ENCODE measurements around the gene RNF227.

Gene RNF227

GRCh38 chr17:7950578-7950977 lies 34.5 kb upstream of the RNF227 start:
- no peak for TF ChIP-seq CTCF (IDR thresholded peaks at IDR 0.05)

- no peak for TF ChIP-seq CTCF (IDR thresholded peaks at IDR 0.05)
Measured at GRCh38 chr17:7947651-7948050, 31.6 kb upstream of the RNF227 start.

- no peak for TF ChIP-seq CTCF (IDR thresholded peaks at IDR 0.05)
Measured at GRCh38 chr17:7946441-7946840, 30.4 kb upstream of the RNF227 start.

GRCh38 chr17:7945651-7946050 lies 29.6 kb upstream of the RNF227 start:
- TF ChIP-seq CTCF (IDR thresholded peaks at IDR 0.05), result no peak

- TF ChIP-seq CTCF (IDR thresholded peaks at IDR 0.05), result no peak
Measured at GRCh38 chr17:7944326-7944725, 28.2 kb upstream of the RNF227 start.

- TF ChIP-seq CTCF (IDR thresholded peaks at IDR 0.05), result no peak
Measured at GRCh38 chr17:7943291-7943690, 27.2 kb upstream of the RNF227 start.

GRCh38 chr17:7940743-7941142 lies 24.7 kb upstream of the RNF227 start:
- TF ChIP-seq CTCF (IDR thresholded peaks at IDR 0.05), result no peak

- TF ChIP-seq CTCF (IDR thresholded peaks at IDR 0.05), result no peak
Measured at GRCh38 chr17:7940034-7940433, 23.9 kb upstream of the RNF227 start.

Data from LNCAP (cell line).